Kidney capillary endothelial cell (primary cell): ENCODE measurements around the gene ZFR2.
"Not testable (repeated sequence)": the region's sequence is repeated elsewhere in the genome, so short reads cannot be mapped to it uniquely, and the experiment has no call there.

Experiments
- DNase-seq: peaks from one replicate; pipeline ENCODE4 v3.0.0-alpha.2; 2018; ENCODE audit warnings: low spot score

ZFR2 gene

DNA sequence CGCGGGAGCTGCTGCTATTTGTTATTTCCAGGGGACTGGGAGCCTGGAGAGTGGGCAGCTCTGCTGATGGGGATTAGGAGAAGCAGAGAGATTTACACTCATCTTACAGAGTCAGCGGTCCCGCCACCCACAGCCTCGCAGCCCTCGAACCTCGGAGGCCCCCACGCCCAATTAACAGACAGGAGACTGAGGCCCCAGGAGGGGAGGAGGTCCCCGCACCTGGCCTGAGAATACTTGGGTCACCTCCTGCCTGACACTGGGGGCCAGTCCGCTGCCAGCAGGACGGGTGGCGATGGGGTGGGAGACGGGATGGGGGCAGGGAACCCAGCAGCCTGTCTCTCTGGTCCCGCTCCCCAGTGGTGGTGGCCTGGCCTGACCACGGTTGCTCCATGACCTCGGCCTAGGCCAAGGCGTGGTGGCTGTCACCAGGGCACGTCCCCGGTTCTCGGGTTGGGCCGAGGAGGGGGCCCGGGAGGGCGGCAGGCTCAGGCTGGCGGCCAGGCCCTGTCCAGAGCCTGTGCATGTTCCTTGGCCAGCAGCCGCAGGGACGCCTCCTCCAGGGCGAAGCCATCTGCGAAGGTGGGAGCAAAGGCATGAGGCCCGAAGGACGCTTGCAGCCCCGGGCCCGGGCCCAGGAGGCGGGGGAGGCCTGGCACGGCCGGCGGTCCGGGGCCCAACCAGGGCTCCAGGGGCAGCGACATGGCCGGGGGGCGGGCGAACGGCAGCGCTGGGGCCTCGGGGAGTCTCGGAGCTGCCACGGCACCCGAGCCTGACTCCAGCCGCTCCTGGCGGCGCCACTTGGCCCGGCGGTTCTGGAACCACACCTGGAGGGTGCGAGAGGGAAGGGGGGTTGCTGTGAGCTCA, 98.5 kb downstream of the ZFR2 start:
- no peak for DNase-seq

DNA sequence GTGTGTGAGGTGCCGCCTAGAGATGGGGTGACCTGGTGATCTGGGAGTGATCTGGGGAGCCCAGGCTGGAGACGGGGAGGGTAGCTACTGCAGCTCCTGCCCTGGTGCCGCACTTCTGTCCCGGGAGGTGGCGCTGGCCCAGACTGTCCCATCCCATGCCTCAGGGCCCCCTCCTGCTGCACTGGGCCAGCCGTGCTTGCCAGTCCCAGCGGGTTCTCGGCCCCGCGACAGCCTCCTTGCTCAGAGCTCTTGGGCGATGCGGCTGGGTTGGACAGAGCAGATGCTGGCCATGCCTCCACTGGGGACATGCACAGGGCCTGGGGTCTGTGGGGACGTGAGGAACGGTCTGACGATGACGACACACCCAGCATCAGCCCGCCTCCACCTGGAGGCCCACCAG, 99.3 kb downstream of the ZFR2 start:
- DNase-seq, result no peak

DNA sequence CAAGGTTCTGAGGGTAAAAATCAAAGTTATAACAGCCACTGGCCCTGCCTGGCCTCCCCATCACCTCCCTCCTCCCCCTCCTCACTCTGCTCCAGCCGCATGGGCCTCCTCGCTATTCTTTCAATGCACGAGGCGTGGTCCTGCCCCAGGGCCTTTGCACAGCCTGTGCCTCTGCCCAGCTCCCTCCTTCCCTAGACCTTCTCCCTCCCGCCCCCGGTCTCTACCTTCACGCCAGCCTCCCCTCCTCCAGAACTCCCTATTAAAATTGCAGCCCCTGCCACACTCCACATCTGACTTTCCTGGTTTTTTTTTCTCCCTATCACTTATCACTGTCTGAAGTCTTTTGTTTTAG, 100.1 kb downstream of the ZFR2 start:
- DNase-seq, result no peak

DNA sequence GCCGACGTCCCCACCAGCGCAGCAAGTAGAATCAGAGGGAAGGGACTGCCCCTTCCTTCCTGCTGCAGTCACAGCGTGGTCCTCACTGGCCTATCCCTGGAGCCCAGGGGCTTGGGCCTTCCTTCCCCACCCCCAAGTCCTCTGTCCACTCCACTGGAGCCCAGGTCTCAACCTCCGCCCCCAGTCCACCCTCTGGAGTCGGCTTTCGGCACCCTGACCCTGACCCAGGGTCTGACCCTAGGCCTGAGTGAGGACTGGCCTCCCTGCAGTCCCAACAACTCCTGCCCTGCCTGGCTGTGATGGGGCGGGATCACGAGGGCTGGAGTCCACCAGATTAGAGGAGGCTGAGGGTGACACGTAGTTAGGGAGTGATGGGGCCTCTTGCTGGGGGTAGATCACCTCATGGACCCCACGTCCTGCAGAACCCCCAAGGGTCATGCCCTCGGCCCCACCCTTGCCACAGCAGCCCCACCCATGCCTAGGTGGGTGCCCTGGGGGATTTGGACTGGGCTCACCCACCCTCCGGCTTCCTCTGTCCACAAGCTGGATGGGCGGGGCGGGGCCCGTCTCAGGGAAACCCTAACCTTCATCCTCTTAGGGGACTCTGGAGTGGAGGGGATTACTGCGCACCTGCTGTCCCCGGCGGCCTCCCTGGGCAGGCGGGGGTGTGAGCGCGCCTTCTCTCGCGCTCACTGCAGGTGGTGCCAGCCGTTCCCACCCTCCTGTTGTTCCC, 100.7 kb downstream of the ZFR2 start:
- peak; percentile 21 for DNase-seq

DNA sequence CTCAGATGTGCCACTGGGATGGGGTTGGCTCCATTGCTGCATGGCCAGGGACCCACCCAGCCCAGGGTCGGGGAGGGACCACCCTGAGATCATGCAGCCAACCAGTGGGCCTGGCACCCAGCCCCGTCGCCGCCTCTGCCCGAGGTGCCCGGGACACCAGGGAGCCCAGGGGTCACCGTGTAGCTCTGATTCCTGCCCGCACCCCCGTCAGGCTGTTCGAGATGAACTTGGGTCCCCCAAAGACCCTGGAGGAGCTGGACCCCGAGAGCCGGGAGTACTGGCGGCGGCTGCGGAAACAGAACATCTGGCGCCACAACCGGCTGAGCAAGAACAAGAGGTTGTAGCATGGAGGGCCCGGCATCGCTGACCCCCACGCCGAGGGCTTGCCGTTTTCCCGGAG, 101.8 kb downstream of the ZFR2 start:
- no peak for DNase-seq

DNA sequence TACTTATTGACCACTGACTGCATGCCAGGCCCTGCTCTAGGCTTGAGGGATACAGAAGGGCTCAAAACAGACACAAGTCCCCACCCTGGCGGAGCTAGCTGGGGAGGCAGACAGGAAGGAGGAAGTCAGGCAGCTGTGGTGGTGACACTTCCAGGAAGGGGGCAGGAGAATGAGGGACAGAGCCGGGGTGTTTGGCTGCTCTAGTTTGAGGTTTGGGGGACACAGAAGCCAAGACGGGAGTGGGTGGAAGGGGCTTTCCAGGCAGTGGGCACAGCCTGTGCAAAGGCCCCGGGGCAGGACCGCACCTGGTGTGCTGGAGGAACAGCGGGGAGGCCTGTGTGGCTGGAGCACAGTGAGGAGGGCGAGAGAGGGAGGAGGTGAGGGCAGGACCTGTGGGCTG, 102.3 kb downstream of the ZFR2 start:
- DNase-seq, result no peak

DNA sequence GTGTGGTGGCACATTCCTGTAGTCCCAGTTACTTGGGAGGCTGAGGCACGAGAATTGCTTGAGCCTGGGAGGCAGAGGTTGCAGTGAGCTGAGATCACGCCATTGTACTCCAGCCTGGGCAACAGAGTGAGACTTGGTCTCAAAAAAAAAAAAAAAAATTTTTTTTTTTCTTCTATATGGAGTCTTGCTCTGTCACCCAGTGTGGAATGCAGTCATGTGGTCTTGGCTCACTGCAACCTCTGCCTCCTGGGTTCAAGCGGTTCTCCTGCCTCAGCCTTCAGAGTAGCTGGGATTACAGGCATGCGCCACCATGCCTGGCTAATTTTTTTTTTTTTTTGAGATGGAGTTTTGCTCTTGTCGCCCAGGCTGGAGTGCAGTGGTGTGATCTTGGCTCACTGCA, 103.1 kb downstream of the ZFR2 start:
- not testable (repeated sequence) for DNase-seq

DNA sequence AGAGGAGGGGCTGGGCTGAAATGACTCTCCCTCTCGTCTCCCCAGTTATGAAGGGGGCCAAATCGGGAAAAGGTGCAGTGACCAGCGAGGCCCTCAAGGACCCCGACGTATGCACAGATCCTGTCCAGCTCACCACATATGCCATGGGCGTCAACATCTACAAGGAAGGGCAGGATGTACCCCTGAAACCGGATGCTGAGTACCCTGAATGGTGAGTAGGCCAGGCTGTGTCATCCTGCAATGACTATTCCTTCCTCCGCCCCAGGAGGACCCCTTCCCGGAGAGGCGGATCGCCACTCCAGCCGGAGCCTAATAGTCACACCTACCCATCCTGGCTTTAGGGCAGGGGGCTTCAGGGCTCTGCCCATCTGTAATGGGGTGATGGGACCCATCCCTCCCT, 103.7 kb downstream of the ZFR2 start:
- DNase-seq, result peak; percentile 51

DNA sequence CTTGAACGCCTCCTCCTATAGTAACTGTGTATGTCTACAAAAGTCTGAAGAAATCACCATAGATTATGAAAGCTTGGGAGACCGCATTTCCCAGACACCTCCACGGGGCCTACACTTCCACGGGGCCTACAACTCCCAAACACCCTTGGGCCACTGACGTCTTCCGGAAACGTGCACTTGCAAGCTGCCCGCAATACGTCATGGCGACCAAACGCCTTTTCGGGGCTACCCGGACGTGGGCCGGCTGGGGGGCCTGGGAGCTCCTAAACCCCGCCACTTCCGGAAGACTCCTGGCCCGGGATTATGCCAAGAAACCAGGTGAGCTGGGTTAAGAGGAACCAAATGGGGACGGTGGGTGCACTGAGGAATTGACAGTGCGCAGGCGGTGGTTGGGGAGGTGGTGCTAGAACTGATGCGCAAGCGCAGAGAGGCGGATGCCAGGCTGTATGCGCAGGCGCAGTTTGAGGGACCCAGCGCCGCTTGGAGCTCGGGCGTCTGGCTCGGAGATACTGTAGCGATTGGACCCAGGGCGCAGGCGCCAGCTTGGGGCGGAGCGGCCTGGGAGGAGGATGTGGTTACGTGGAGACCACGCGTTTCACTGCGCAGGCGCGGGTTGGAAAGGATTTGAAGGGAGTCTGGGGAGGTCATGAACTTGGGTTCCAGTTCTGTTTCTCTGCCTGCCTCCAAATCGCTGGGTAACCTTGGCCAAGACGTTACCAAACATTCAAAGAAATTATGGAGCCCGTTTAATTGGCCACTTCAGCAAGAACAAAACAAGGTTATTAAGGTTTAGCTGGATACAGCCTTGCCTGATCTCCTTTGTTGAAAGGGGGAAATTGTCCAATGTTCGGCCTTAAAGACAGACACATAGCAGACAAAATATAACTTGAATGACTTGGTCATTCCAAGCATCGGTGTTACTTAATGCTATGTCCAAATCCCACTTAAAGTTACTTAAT, 106.1 kb downstream of the ZFR2 start, which contains the start of gene MRPL54:
Gene MRPL54 (plus strand): TSS at position 182 of the 959 bp plus-strand sequence. CDS start 19 bp downstream, at position 201.
- DNase-seq, result peak; percentile 100

DNA sequence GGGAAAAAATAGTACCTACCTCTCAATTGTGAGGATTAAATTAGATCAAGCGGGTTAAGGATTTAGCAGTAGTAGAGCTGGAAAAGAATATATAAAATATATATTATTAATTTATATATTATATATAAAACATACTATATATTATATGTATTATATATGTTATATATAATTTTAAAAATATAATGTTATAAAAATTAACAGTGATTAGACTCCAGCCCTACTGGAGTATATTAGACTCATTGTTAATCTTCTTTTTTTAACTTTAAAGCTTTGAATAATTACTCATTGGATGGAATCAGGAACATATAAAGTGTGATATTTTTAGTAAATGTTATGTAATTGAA, 106.7 kb downstream of the ZFR2 start:
- DNase-seq, result peak; percentile 12

DNA sequence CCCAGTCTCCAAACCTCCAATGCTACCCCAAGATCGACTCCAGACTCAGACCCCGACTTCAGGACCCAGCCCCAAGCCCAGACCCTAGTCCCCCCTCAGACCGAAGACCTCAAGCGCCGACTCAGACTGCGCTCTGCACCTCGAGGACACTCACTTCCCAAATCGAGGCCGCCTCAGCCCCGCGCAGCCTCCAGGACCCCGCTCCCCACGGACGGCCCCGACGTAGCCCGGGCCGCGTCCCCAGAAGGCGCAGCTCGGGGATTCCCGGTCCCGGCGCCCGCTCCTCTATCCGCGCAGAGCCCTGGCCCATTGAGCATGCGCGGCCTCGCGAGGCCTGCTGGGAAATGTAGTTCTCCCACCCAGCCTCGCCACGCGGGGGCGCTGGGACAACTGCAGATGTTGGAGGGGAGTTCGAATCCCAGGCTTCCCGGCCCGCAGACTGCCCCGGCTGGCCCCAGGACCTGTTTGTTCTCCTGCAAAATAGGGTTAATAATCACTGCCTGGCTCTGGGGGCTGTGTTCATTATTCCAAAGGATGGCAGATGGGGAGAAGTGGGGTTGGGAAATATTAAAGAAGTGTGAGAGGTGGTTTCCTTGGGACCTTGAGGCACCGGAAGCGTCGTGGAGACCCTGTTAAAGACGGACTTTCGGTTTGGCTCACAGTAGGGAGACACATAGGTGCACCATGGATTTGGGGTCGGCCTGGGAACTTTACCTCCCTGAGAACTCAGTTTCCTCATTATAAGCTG, 107.3 kb downstream of the ZFR2 start, which contains the start of gene APBA3:
Gene APBA3 (minus strand): TSS at position 311 of the 748 bp plus-strand sequence. CDS start 1,428 bp downstream, outside the sequence.
- DNase-seq, result peak; percentile 90

DNA sequence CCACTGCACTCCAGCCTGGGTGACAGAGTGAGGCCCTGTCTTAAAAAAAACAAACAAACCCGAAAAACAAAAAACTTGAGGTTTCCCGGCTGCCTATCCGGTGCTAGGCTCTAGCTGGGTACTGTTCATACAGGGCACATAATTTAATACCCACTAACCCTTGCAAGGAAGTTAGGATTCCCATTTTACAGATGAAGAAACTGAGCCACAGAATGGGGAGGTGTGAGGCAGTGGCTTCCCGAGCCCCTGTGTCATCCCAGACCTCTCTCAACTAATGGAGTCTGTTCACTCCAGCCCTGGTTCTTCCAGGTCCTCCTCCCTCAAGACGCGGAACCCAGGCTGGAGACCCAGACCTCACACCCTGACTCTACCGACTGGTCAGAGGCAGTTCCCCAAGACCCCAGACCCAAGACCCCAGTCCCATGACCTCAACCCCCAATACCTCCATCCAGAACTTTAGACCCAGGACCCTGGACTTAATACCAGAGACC, 107.9 kb downstream of the ZFR2 start:
- DNase-seq, result no peak

DNA sequence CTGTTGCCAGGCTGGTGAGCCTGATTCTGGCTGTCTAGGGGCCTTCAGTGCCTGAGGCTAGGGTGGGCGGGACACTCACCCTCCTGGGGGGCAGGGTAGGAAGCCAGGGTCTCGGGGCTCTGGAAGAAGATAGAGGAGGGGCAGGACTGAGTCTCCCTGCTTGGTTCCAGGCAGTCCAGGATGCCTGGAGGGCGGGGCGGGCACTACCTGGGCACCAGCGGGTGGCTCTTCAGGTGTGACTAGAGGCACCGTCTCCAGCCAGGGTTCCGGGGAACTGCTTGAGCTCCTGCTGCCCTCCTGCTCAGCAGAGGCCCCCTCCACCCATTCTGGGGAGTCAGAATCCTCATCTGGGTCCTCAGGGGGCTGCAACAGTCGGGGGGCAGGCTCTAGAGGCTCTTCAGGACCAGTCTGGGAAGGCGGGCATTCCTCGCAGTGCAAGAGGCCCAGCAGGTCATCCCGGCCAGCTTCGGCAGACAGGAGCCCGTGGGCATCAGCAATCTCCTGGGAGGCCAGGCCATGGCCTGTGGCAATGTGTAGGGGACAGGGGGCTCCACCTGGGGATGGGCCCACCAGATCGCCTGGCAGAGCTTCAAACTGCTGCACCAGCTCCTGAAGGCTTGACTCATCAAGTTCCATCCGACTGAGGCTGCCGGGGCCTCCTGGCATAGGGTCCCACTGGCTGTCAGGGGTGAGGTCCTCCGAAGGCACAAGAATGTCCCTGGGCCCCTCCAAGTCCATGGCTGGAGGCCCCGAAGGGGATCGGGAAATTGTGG, 109.2 kb downstream of the ZFR2 start:
- no peak for DNase-seq

DNA sequence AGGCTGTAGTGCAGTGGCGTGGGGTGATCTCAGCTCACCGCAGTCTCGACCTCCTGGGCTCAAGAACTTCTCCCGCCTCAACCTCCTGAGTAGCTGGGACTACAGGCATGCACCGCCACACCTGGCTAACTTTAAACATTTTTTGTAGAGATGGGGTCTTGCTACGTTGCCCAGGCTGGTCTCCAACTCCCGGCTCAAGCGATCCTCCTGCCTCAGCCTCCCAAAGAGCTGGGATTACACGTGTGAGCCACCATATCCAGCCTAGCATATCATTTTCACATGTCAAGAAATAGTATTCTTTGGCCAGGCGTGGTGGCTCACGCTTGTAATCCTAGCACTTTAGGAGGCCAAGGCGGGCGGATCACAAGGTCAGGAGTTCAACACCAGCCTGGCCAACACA, 110.5 kb downstream of the ZFR2 start:
- DNase-seq, result not testable (repeated sequence)

DNA sequence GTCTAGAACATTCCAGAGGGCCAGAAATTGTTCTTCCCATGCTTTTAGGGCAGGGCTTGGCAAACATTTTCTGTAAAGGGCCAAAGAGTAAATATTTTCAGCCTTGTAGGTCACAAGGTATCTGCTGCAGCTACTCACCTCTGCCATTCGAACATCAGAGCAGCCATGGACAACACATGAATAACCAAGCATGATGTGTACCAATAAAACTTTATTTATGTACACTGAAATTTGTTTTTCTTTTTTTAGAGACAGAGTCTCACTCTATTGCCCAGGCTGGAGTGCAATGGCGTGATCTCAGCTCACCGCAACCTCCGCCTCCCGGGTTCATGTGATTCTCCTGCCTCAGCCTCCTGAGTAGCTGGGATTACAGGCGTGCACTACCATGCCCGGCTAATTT, 111.1 kb downstream of the ZFR2 start:
- DNase-seq, result not testable (repeated sequence)
